HG03521 (cell line): ENCODE data around the gene CUBN.

Experiments used
- ATAC-seq: cut with Tn5 transposase; IDR thresholded peaks from one replicate; pipeline ENCODE4 v1.9.1; 2021; ENCODE audit warnings: mild to moderate bottlenecking, moderate library complexity; ENCODE audit not compliant: unreplicated experiment

Gene CUBN

DNA sequence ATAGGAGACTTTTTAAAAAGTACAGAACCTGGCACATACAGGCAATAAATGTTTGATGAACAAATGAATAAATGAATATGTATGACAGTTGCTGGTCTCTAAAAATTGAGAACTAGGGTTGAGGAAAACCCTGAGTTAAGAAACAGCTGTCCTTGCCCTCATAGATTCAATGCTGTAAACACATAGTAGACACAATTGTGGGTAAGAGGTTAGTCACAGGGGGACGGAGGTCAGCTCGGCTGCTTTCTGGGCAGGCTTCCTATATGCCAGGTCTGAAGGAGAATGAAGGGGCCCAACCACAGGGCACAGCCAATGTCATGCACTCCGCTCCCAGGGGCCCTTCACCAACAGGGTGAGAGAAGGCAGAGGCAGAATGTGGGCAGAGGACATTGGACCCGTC is 169.1 kb downstream of the CUBN start:
- no peak for ATAC-seq

GRCh38 chr10:16957038-16957437 is 172.6 kb downstream of the CUBN start:
- ATAC-seq, result no peak

- no peak for ATAC-seq
These were observed 175.2 kb downstream of the CUBN start for GRCh38 chr10:16954280-16955030.

DNA sequence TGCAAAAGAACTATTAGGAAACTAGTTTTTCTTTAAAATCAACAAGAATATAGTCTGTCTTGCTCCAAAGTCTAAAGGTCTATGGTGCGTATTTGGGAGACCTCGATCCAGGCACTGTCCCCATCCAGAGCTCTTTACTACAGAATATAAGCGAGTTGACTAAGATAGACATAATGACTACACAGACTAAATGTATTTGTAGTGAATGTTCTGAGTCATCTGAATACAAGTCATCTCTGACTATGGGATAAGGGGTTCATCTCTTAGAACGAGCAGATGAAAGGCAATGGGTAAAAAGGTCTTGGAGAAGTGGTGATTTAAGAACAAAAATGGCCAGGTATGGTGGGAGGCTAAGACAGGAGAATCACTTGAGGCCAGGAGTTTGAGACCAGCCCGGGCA is 176.3 kb downstream of the CUBN start:
- ATAC-seq, result no peak

GRCh38 chr10:16952610-16953009 is 177.0 kb downstream of the CUBN start:
- no peak for ATAC-seq

DNA sequence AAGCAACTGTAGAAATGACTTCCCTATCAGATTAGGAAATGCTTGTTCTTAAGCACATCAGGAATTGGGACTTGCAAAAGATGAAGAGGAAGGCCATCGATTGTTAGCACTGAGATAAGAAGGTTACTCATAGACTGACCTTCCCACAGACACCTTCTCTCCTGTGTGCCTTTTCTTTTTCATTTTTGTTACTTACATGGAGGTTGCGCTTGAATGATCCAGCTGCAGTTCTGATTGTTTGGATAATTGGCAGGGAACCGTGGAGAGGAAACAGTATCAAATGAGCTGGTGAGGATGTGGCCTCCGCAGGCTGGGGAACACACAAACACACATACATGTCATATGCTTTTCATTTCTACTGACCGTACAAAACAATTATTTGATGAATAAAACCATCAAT is 177.5 kb downstream of the CUBN start:
- no peak for ATAC-seq

DNA sequence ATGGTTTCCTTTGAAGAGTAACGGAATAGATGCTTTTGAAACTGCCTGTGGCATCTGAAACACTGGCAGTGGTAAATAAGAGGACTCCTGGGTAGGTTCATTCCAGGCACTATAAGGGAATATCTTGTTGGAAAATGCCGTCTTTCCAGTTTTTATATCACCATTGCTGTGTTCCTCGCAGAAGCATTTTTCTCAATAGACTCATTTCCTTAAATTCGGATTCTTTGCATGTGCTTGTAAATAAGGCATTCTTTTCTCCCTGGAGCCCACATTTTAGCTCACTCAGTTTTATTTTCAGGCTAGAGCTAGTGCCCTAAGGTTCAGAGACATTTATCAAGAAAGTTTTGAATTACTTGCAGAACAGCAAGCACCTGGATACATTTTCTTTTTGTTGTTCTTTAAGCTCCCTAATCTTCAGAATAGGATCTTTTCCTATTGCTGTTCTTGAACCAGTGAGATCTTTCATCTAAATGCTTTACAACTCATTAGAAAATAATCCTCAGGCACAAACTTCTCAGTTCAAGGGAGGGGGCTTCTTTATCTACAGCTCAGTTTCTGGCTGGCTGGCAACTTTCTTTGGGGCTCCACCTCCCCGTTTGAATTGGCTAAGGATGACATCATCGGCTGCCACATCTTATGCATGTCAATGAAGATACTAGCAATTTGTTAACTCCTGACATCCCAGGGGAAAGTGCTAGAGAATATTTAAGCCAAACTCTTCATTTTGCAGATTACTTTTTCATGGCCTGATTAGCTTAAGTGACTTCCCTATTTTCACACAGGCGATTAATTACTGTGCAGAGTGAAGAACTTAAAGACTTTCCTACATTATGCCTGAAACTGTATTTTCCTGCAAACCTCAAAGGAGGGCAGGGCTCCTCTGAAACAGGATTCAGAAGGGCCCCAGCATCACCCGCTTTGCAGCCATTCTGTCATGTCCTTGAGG is 178.7 kb downstream of the CUBN start:
- ATAC-seq, result no peak

DNA sequence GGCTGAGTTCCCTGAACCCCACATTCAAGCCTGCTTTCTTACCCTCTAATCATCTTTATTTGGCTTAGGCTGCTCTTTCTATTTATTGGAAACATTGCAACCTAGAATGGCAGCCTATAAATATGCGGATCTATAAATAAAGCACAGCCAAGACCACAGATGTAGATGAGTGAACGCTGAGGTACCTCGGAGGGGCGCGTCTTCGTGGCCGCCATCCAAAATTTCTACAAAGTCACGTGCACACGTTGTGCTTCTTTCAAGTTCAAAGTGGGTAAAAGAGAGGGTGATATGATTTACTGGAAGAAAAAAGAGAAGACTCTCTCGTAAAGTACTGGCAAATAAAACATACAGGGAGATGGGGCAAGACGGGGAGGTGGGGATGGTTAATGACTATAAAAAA is 179.8 kb downstream of the CUBN start:
- no peak for ATAC-seq

- ATAC-seq, result no peak
These were observed 181.2 kb downstream of the CUBN start for GRCh38 chr10:16948361-16948760.

- no peak for ATAC-seq
These were observed 182.5 kb downstream of the CUBN start for GRCh38 chr10:16947069-16947468.

DNA sequence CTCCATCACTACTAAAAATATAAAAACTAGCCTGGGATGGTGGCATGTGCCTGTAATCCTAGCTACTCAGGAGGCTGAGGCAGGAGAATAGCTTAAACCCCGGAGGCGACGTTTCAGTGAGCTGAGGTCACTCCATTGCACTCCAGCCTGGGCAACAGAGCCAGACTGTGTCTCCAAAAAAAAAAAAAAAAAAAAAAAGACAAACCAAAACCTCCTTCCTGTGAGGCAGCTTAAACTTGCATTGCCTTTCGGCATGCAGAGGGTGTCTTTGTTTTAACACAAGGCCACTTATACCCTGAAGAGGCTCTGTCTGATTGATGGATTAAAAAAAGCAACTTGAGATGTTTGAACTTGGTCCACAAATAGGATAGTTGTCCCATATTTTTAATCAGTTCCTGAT is 184.0 kb downstream of the CUBN start:
- ATAC-seq, result no peak

DNA sequence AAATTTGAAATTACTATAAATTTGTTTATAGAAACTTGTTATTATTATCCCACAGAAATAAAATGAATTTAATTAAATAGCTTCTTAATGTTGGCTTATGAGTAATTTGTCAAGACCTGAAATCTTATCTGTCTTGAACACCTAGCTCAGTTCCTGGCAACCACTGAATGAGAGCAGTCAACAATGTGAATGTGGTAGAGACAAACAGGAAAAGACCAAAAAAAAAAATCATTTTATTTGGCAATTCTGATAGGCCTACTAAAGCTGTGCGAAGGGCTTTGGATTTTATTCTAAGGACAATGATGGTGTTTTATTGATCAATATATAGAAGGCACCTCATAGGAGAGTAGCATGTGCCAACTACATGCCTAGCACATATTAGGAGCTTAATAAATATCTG is 184.6 kb downstream of the CUBN start:
- no peak for ATAC-seq

- no peak for ATAC-seq
These were observed 185.2 kb downstream of the CUBN start for GRCh38 chr10:16944402-16944801.

DNA sequence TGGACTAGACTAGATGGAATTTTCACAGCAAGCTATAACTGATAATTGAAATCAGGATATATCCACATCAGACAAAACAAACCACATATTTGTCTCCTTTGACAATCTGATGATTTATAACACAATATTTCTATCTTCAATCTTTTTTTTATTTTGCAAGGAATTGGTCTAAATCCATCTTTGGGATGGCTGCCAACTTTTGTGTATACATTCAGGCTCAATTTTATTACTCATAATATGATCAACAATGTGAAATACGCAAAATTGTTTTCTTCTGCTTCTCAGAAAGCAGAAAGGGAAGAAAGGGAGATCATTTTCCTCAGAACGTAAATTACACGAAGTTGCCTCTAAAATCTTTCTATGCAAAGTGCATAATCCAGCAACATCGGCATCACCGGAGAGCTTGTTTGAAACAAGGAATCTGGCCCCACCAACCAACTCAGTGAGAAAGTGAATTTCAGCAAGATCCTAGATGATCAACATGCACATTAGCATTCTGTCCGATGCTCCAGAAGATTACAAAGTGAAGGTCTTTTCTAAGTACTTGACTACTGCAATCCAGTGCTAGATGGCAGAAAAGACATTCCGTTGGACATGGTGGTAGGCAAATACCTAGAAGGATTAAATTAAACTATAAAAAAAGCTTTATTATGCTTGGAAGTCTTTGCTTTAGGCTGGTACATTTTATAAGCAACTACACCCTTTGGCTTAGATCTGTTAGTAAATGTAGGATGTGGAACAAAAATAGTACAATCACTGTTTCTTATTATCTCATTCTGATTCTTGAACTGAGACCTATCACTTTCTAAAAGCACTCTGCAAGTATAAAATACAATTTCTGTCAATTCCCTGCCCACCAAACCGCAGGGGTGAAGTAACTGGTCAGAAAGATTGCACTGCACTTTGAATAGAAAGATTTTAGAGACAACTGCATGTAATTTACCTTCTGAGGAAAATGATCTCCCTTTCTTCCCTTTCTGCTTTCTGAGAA is 186.0 kb downstream of the CUBN start:
- ATAC-seq, result no peak

- ATAC-seq, result no peak
These were observed 187.1 kb downstream of the CUBN start for GRCh38 chr10:16942381-16943078.

DNA sequence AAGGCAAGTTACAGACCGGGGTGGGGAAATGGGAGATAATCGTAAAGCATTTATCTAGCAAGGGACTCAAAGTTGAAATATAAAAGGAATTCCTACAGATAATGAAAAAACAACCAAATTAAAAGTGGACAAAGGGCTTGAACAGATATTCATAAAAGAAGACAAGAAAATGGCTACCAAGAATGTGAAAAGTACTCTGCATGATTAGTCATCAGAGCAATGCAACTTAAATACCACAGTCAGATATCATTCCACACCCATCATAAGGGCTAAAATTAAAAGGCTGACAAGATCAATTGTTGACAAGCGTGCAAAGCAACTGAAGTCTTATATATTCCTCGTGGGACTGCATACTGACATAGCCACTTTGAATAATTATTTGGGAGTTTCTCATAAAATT is 187.7 kb downstream of the CUBN start:
- no peak for ATAC-seq

- no peak for ATAC-seq
These were observed 188.5 kb downstream of the CUBN start for GRCh38 chr10:16941067-16941466.

DNA sequence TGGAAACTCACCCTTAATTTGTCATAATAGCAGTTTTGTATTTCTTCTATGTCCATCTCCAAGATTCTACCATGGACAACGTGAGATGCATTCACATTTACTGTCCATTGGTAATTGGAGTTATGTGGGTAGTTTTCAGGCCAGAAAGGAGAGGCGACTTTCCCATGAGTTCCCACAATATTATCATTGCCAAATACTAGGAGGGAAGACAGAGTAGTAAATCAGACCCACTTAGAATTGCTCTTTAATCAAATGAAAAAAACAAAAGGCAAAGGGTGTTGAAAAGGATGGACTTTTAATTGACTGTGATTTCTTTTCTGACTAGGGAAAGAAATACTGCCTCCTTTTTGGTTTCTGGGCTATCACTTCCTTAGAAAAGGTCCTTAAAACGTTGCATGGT is 190.7 kb downstream of the CUBN start:
- ATAC-seq, result no peak

DNA sequence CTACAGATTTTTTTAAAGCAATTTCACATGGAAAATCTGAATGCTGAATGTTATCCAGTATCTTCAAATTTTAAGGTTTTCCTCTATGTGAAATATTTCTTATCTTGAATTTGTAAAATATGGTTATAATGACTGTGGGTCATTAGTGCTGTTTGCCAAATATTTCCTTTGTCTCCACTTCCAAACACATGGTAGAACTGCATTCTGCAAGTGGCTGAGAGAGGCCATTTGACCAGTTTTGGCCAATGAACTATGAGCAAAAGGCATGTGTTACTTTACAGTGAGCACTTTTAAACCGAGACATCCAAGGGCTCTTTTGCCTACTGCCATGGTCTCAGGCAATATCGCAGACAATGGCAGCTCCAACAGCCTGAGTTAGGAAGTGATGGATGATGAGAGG is 195.2 kb downstream of the CUBN start:
- ATAC-seq, result no peak

DNA sequence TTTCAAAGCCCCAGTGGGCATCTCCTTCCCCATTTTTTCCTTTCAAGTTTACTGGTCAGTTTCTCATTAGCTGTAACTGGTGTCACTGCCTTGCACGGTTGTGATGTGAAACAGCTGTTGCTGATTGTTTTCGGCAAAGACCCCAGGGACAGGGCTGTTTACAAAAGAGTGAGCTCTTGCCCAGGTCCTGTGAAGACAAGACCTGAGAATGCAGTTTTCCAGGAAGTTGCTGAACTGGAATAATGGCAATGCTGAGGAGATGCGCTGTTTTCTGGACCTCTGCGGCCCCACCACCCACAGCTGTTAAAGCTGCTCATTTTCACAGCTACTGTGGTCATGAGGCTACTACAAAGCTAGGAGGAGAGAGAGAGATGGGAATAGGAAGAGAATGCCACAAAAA is 195.8 kb downstream of the CUBN start:
- no peak for ATAC-seq
